Mesothelial cell of epicardium (in vitro differentiated cells): ENCODE measurements around the gene MAST4. TPM values are rescaled to one million over a fixed set of nuclear protein-coding genes. Genes with fewer than 3 reads are reported as not detected.
A peak's percentile ranks its signal among the peaks of the same experiment; 100 is the strongest.

ENCODE experiments used
- DNase-seq, 2 experiments: peaks; one replicate each; pipeline ENCODE4 v3.0.0; 2021; ENCODE audit warnings: low spot score in 2 of 2; ENCODE audit not compliant: unreplicated experiment in 2 of 2
- H3K27ac Mint-ChIP-seq: 2 replicates; pipeline ENCODE4 v1.8.0; 2021; ENCODE audit warnings: mixed read lengths
- H3K27me3 Mint-ChIP-seq: 2 replicates; pipeline ENCODE4 v1.8.0; 2021; ENCODE audit warnings: low read depth, mixed read lengths
- H3K36me3 Mint-ChIP-seq: 2 replicates; pipeline ENCODE4 v1.8.0; 2021; ENCODE audit warnings: mixed read lengths
- H3K4me1 Mint-ChIP-seq: 2 replicates; pipeline ENCODE4 v1.8.0; 2021; ENCODE audit warnings: mixed read lengths
- H3K4me3 Mint-ChIP-seq: 2 replicates; pipeline ENCODE4 v1.8.0; 2021; ENCODE audit warnings: mild to moderate bottlenecking, moderate library complexity, mixed read lengths
- H3K9me3 Mint-ChIP-seq: 2 replicates; pipeline ENCODE4 v1.8.0; 2021; ENCODE audit warnings: mixed read lengths
- total RNA-seq: library from RNA; stranded (reverse); gene quantifications from 3 replicates; pipeline ENCODE4 v1.2.1, GENCODE V29; 2021
- TF ChIP-seq, protein P1 (sequence below): fragments of 200-600 bp; sonication (generic); IDR thresholded peaks from one replicate; pipeline ENCODE4 v1.5.0; 2021; ENCODE audit warnings: antibody characterized with exemption; ENCODE audit not compliant: unreplicated experiment

MAST4 gene
- total RNA-seq, 1 donor from 2014 or later: 29.8 TPM

- Mint-ChIP-seq H3K4me1 (peaks cover 5% of the 10 kb centered on the region), H3K27ac (no peak overlapping the region), H3K36me3 (no peaks in the 10 kb centered on the region), H3K9me3 (peaks cover 6% of the 10 kb centered on the region), H3K27me3 (no peaks in the 10 kb centered on the region), H3K4me3 (no peak overlapping the region)
- no peak for DNase-seq
- TF ChIP-seq, protein P1, sequence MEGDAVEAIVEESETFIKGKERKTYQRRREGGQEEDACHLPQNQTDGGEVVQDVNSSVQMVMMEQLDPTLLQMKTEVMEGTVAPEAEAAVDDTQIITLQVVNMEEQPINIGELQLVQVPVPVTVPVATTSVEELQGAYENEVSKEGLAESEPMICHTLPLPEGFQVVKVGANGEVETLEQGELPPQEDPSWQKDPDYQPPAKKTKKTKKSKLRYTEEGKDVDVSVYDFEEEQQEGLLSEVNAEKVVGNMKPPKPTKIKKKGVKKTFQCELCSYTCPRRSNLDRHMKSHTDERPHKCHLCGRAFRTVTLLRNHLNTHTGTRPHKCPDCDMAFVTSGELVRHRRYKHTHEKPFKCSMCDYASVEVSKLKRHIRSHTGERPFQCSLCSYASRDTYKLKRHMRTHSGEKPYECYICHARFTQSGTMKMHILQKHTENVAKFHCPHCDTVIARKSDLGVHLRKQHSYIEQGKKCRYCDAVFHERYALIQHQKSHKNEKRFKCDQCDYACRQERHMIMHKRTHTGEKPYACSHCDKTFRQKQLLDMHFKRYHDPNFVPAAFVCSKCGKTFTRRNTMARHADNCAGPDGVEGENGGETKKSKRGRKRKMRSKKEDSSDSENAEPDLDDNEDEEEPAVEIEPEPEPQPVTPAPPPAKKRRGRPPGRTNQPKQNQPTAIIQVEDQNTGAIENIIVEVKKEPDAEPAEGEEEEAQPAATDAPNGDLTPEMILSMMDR: no peak
Observed at GRCh38 chr5:66952153-66952552, 356.0 kb downstream of the MAST4 start.

DNA sequence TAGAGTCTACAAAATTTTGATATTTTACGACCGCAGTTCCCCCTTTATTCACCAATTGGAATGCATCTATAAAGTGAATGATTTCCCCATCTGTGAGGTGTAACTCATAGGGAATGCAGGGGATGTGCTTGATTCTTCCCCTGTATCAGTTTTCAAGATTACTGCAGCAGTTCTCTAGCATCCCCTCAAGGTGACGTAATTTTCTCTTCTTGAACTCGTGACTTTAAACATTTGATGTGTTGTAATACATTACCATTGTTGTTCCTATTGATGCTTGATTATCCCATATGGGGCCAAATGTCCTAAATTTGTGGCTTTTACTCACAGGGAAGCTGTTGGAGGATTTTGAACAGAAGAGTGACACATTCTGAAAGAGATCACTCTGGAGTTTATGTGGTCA is 360.2 kb downstream of the MAST4 start:
- no peak overlapping the region for H3K4me3 Mint-ChIP-seq
- no peak for DNase-seq
- H3K4me1 Mint-ChIP-seq: peaks cover 33% of the 10 kb centered on the region
- H3K9me3 Mint-ChIP-seq: peaks cover 6% of the 10 kb centered on the region
- H3K36me3 Mint-ChIP-seq: no peaks in the 10 kb centered on the region
- TF ChIP-seq, protein P1: no peak
- H3K27me3 Mint-ChIP-seq: no peaks in the 10 kb centered on the region
- no peak overlapping the region for H3K27ac Mint-ChIP-seq

GRCh38 chr5:66958201-66958979 is 362.2 kb downstream of the MAST4 start:
- Mint-ChIP-seq H3K9me3 (no peaks in the 10 kb centered on the region), H3K36me3 (no peaks in the 10 kb centered on the region), H3K4me3 (peak overlapping the region; percentile 60), H3K4me1 (peaks cover 34% of the 10 kb centered on the region), H3K27ac (peak overlapping the region; percentile 54), H3K27me3 (no peaks in the 10 kb centered on the region)
- TF ChIP-seq, protein P1: no peak
- no peak for DNase-seq

GRCh38 chr5:66958980-66959641 is 362.9 kb downstream of the MAST4 start:
- H3K27ac Mint-ChIP-seq: peak overlapping the region; percentile 49

GRCh38 chr5:66959653-66960052 is 363.5 kb downstream of the MAST4 start:
- TF ChIP-seq, protein P1: no peak
- Mint-ChIP-seq H3K4me3 (peak overlapping the region; percentile 60), H3K9me3 (no peaks in the 10 kb centered on the region), H3K36me3 (no peaks in the 10 kb centered on the region), H3K27ac (peak overlapping the region; percentile 49), H3K4me1 (peaks cover 38% of the 10 kb centered on the region), H3K27me3 (no peaks in the 10 kb centered on the region)
- no peak for DNase-seq

More at GRCh38 chr5:66958980-66959641, 362.9 kb downstream of the MAST4 start:
- Mint-ChIP-seq H3K27me3 (no peaks in the 10 kb centered on the region), H3K9me3 (no peaks in the 10 kb centered on the region), H3K36me3 (no peaks in the 10 kb centered on the region), H3K4me3 (peak overlapping the region; percentile 60), H3K4me1 (peaks cover 38% of the 10 kb centered on the region)
- TF ChIP-seq, protein P1: no peak
- DNase-seq: no peak
